ENCODE measurements around the gene POLR1E.

DNA sequence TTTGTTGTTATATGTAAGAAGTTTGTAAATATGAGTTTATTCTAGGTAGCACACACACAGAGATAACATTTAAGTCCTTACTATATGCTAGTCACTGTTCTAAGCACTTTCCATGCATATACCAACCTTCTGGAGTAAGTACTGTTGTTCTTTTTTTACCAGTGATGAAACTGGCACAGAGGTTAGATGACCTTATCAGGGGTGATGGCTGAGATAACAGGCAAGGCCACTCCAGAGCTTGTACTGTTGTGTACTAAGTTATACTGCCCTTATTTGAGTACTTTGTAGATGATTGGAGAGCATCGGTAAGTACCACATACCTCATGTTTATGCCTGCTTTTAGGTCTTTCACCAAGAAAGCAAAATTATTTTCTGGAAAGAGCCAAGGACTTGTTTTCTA, 6.2 kb downstream of the POLR1E start:
- TF ChIP-seq, protein P1, sequence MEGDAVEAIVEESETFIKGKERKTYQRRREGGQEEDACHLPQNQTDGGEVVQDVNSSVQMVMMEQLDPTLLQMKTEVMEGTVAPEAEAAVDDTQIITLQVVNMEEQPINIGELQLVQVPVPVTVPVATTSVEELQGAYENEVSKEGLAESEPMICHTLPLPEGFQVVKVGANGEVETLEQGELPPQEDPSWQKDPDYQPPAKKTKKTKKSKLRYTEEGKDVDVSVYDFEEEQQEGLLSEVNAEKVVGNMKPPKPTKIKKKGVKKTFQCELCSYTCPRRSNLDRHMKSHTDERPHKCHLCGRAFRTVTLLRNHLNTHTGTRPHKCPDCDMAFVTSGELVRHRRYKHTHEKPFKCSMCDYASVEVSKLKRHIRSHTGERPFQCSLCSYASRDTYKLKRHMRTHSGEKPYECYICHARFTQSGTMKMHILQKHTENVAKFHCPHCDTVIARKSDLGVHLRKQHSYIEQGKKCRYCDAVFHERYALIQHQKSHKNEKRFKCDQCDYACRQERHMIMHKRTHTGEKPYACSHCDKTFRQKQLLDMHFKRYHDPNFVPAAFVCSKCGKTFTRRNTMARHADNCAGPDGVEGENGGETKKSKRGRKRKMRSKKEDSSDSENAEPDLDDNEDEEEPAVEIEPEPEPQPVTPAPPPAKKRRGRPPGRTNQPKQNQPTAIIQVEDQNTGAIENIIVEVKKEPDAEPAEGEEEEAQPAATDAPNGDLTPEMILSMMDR (IDR thresholded peaks at IDR 0.05) = no peak
- TF ChIP-seq POLR2A (IDR thresholded peaks at IDR 0.05) = no peak

Measured in Peyer's patch (tissue), 4 donors.